Esophagus (tissue), 2 donors: Measurements from ENCODE around the gene GH1. TPM values are rescaled to one million over a fixed set of nuclear protein-coding genes. Genes with fewer than 3 reads are reported as not detected.
"Not testable (repeated sequence)": the region's sequence is repeated elsewhere in the genome, so short reads cannot be mapped to it uniquely, and the experiment has no call there.

Source experiments
- H3K27ac ChIP-seq, 2 donors: one replicate each; pipeline ENCODE4 v1.5.1; 2013; ENCODE audit warnings: low read depth in 2 of 2, mild to moderate bottlenecking in 2 of 2, inconsistent platforms in 1 of 2, low read length in 1 of 2, moderate library complexity in 1 of 2
- H3K27me3 ChIP-seq, 2 donors: one replicate each; pipeline ENCODE4 v1.6.1; 2013; ENCODE audit warnings: low read length in 2 of 2, control low read depth in 1 of 2, mild to moderate bottlenecking in 1 of 2; ENCODE audit not compliant: insufficient read depth in 2 of 2, control insufficient read depth in 1 of 2
- H3K36me3 ChIP-seq, 2 donors: one replicate each; pipeline ENCODE4 v1.6.1; 2013; ENCODE audit warnings: low read length in 1 of 2; ENCODE audit not compliant: control insufficient read depth in 2 of 2, insufficient read depth in 2 of 2
- H3K4me1 ChIP-seq, 2 donors: one replicate each; pipeline ENCODE4 v1.6.1; 2013; ENCODE audit warnings: low read length in 1 of 2; ENCODE audit not compliant: control insufficient read depth in 2 of 2, insufficient read depth in 2 of 2
- H3K4me3 ChIP-seq, 2 donors: one replicate each; pipeline ENCODE4 v1.5.1; 2013; ENCODE audit warnings: low read length in 2 of 2, mild to moderate bottlenecking in 2 of 2, low read depth in 1 of 2, moderate library complexity in 1 of 2
- H3K9me3 ChIP-seq, 2 donors: one replicate each; pipeline ENCODE4 v1.6.1; 2013; ENCODE audit warnings: mild to moderate bottlenecking in 2 of 2, low read depth in 1 of 2, low read length in 1 of 2, moderate library complexity in 1 of 2; ENCODE audit not compliant: control insufficient read depth in 2 of 2, insufficient read depth in 1 of 2
- WGBS, 2 donors: extraction: QIAGEN DNeasy Blood & Tissue Kit; methylation state at CpG; one replicate each; pipeline ENCODE4 v1.1.7; 2013; 5-methylcytosine and 5-hydroxymethylcytosine counted together
- polyA plus RNA-seq, 2 donors: library from polyadenylated mRNA; stranded (reverse); fragments of 200-250 nt; gene quantifications; one replicate each; pipeline ENCODE4 v1.2.3, GENCODE V29; 2013
- donor health status: healthy with polysubstance abuse.
- donor health status: Bipolar disorder and iron deficiency.

The GH1 gene
- polyA plus RNA-seq, 2 donors: not detected

DNA sequence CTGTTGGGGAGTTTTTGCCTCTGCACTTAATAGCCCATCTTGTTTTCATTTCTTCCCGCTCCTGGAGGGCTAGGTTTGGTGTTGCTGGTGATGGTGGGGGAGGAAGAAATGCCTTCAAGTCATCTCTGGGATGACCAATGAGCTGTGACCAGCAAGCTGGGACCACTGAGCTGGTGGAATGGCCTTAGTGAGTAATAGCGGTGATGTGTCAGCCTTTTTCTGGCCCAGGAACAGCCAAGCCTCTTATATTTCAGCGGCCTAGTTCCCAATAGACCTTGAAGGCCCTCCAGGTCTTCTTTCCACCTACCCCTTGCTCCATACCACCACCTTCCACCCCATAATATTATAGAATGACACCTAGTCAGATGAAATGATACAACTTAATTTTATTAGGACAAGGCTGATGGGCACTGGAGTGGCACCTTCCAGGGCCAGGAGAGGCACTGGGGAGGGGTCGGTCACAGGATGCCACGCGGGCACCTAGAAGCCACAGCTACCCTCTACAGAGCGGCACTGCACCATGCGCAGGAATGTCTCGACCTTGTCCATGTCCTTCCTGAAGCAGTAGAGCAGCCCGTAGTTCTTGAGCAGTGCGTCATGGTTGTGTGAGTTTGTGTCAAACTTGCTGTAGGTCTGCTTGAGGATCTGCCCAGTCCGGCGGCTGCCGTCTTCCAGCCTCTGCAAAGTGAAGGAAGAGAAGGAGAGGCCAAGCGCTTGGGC lies 46.8 kb downstream of the GH1 start:
- H3K9me3 ChIP-seq, H3K4me1 ChIP-seq, H3K4me3 ChIP-seq, H3K36me3 ChIP-seq, H3K27me3 ChIP-seq, H3K27ac ChIP-seq: not testable (repeated sequence)
- 92 to 96% methylated on average over 12 to 13 of the region's 15 CpGs for WGBS, 2 donors

DNA sequence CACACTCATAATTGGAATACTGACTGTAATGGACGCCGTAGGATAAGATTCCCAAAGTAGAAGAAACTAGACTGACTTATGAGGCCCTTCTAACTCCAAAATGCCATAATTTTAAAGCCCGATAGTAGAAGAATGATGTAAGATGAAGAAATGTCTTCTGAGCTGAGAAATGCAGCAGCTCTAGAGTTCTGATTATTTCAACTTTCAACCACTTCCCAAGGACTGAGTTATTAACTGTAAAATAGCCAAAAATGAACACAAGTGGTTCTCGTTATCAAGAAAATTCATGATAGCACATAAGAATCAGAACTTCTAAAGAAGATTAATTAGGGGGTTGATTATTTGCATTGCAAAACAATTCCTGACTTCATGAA lies 48.4 kb downstream of the GH1 start:
- H3K27me3 ChIP-seq, H3K36me3 ChIP-seq, H3K4me1 ChIP-seq, H3K9me3 ChIP-seq, H3K4me3 ChIP-seq, H3K27ac ChIP-seq: not testable (repeated sequence)
- WGBS, 2 donors: 91 to 93% methylated on average over 4 of the region's 4 CpGs

DNA sequence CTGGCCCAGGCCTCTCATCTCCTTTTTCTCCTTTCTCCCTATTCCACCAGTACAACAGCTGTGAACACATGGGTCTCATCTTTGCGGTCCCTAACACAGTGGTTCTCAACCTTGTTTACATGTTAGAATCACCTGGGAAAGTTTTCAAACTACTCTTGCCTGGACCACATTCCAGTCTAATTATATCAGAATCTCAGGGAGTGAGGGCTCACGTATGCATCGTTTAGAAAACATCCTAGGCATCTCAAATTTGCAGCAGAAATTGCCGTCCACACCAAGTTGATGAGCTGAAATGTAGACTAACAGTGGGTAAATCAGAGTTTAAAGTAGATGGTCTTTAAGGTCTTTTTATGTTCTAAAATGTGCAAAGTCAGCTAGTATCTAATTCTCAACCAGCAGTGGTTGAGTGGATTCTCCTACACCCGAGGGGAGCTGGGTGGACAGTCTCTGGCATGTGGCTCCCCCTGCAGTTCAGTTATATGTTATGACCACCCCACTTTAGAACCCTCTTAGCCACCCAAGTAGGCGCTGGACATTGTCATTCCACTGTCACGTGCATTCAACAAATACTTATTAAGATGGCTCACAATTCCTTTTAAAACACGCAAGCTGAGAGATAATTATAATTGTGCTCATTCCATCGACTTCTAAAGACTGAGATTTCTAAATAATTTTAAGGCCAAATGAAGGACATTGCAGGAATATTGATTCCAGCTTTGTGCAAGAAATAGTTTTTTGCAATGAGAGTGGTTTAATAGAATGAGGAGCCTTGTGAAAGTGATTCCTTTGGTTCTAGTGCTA lies 48.9 kb downstream of the GH1 start:
- H3K4me1 ChIP-seq, H3K4me3 ChIP-seq, H3K27me3 ChIP-seq, H3K36me3 ChIP-seq, H3K9me3 ChIP-seq, H3K27ac ChIP-seq: not testable (repeated sequence)
- WGBS, 2 donors: 57 to 58% methylated on average over 9 of the region's 9 CpGs

Other genes starting within 250 kb of the GH1 start
- 1 to 10 TPM; 4.6 to 6.3 TPM for gene LIMD2, start 218.7 kb downstream of the GH1 start, polyA plus RNA-seq
- 10 to 100 TPM; 15.5 to 17.2 TPM for gene STRADA, start 177.0 kb downstream of the GH1 start, polyA plus RNA-seq
- 10 to 100 TPM; 16.3 to 36.4 TPM for gene CCDC47, start 145.2 kb downstream of the GH1 start, polyA plus RNA-seq
- gene DDX42, start 144.7 kb downstream of the GH1 start, polyA plus RNA-seq: 10 to 100 TPM; 48.7 to 69.6 TPM
- gene PSMC5, start 91.4 kb downstream of the GH1 start, polyA plus RNA-seq: 100 to 1,000 TPM; 137 to 156 TPM
- gene FTSJ3, start 91.2 kb downstream of the GH1 start, polyA plus RNA-seq: 10 to 100 TPM; 15.1 to 18.5 TPM
- gene SMARCD2, start 76.2 kb downstream of the GH1 start, polyA plus RNA-seq: 10 to 100 TPM; 54.4 to 62.4 TPM
- not detected for gene CSH2, start 45.2 kb downstream of the GH1 start, polyA plus RNA-seq
- not detected for gene GH2, start 36.9 kb downstream of the GH1 start, polyA plus RNA-seq
- gene CSH1, start 22.3 kb downstream of the GH1 start, polyA plus RNA-seq: not detected
- gene CSHL1, start 7.6 kb downstream of the GH1 start, polyA plus RNA-seq: not detected
- 1 to 10 TPM; 1.2 to 1.5 TPM for gene CD79B, start 13.5 kb upstream of the GH1 start, polyA plus RNA-seq
- gene SCN4A, start 54.1 kb upstream of the GH1 start, polyA plus RNA-seq: under 1 TPM; 0.01 to 0.08 TPM
- under 1 TPM; 0.07 to 0.22 TPM for gene PRR29, start 79.5 kb upstream of the GH1 start, polyA plus RNA-seq
- gene ICAM2, start 101.8 kb upstream of the GH1 start, polyA plus RNA-seq: 1 to 10 TPM; 4.2 to 8.9 TPM
- 1 to 10 TPM; 4.5 TPM for gene ERN1, start 211.3 kb upstream of the GH1 start, polyA plus RNA-seq